ENCODE results near the gene MARK4.
"Not testable (repeated sequence)": the region's sequence is repeated elsewhere in the genome, so short reads cannot be mapped to it uniquely, and the experiment has no call there.

Gene MARK4

GRCh38 chr19:45244133-45244794 lies 6.8 kb upstream of the MARK4 start:
- no peak for DNase-seq

- no peak for DNase-seq
Measured at GRCh38 chr19:45245334-45245787, 5.7 kb upstream of the MARK4 start, which contains the start of gene EXOC3L2. EXOC3L2 (minus strand) TSS chr19:45245407; CDS start chr19:45239045, 6,362 bp downstream.

GRCh38 chr19:45245826-45246225 lies 5.2 kb upstream of the MARK4 start:
- DNase-seq, result no peak

- no peak for DNase-seq
Measured at GRCh38 chr19:45247136-45247535, 3.9 kb upstream of the MARK4 start.

- DNase-seq, result no peak
Measured at GRCh38 chr19:45249261-45250033, 1.6 kb upstream of the MARK4 start.

- no peak for DNase-seq
Measured at GRCh38 chr19:45250216-45250831, 747 bp upstream of the MARK4 start.

GRCh38 chr19:45251452-45252354 lies 632 bp downstream of the MARK4 start:
- DNase-seq, result peak in 1 of 2 experiments; percentile 18

GRCh38 chr19:45253396-45254027 lies 2.4 kb downstream of the MARK4 start:
- DNase-seq, result peak in 1 of 2 experiments; percentile 12

GRCh38 chr19:45254044-45254531 lies 3.0 kb downstream of the MARK4 start:
- DNase-seq, result no peak

GRCh38 chr19:45255611-45256157 lies 4.6 kb downstream of the MARK4 start:
- no peak for DNase-seq

GRCh38 chr19:45256836-45257235 lies 5.8 kb downstream of the MARK4 start:
- no peak for DNase-seq

- no peak for DNase-seq
Measured at GRCh38 chr19:45258862-45259261, 7.8 kb downstream of the MARK4 start.

GRCh38 chr19:45262570-45262969 lies 11.5 kb downstream of the MARK4 start:
- DNase-seq, result no peak

- no peak for DNase-seq
Measured at GRCh38 chr19:45263013-45263412, 11.9 kb downstream of the MARK4 start.

- no peak for DNase-seq
Measured at GRCh38 chr19:45264781-45265317, 13.8 kb downstream of the MARK4 start.

GRCh38 chr19:45265375-45265774 lies 14.3 kb downstream of the MARK4 start:
- no peak for DNase-seq

- no peak for DNase-seq
Measured at GRCh38 chr19:45267296-45267695, 16.2 kb downstream of the MARK4 start.

- DNase-seq, result not testable (repeated sequence)
Measured at GRCh38 chr19:45269939-45270338, 18.9 kb downstream of the MARK4 start.

- DNase-seq, result no peak
Measured at GRCh38 chr19:45271098-45271734, 20.1 kb downstream of the MARK4 start.

GRCh38 chr19:45271735-45272108 lies 20.7 kb downstream of the MARK4 start:
- DNase-seq, result no peak

- no peak for DNase-seq
Measured at GRCh38 chr19:45273521-45273855, 22.4 kb downstream of the MARK4 start.

All from activated CD4-positive, alpha-beta T cell treated with anti-CD3 and anti-CD28 coated beads, Interleukin-2, amount 50 U/mL, for 48 hours (primary cell).